B cell (primary cell): ENCODE measurements around the gene PIGQ.

Experiments used
- CTCF ChIP-seq: fragments of 200-600 bp; IDR thresholded peaks from one replicate; pipeline ENCODE4 v1.8.0; 2022; ENCODE audit warnings: antibody characterized with exemption, mild to moderate bottlenecking
- EZH2 ChIP-seq: IDR thresholded peaks from 2 replicates; pipeline ENCODE4 v1.6.1; 2012; ENCODE audit warnings: borderline replicate concordance, low read depth, mild to moderate bottlenecking, moderate library complexity, low read length; ENCODE audit not compliant: insufficient read depth, poor library complexity, severe bottlenecking

DNA sequence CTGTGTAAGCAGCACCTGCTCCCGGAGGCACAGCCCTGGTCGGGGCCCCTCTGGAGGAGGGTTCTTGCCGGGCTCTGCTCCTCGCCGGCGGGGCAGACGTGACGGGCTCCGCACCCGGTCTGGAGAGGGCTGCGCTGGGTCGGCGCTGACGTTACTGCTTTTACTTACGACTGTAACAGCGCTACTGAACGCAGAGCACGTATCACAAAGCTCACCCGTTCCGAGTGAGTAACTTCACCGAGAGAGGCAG lies 18.8 kb downstream of the PIGQ start:
- no peak for TF ChIP-seq CTCF
- no peak for TF ChIP-seq EZH2
